ENCODE measurements around the gene MED28.
A peak's percentile ranks its signal among the peaks of the same experiment; 100 is the strongest.
"Not testable (repeated sequence)": the region's sequence is repeated elsewhere in the genome, so short reads cannot be mapped to it uniquely, and the experiment has no call there.

Gene MED28

GRCh38 chr4:17575177-17575576, 39.3 kb upstream of the MED28 start:
- H2AK5ac ChIP-seq (ENCODE audit: low read length); DNase-seq; H3K79me1 ChIP-seq (ENCODE audit: low read length); H2BK120ac ChIP-seq (ENCODE audit: insufficient read depth, low read length, poor library complexity); H3K9ac ChIP-seq (ENCODE audit: low read length); H3K23ac ChIP-seq (ENCODE audit: low read length); H3K36me3 ChIP-seq (ENCODE audit: control insufficient read depth in 1 of 2, insufficient read depth in 2 of 2, low read length in 2 of 2); H3K4me3 ChIP-seq (ENCODE audit: low read depth, low read length); H4K12ac ChIP-seq (ENCODE audit: low read depth, low read length); H4K91ac ChIP-seq (ENCODE audit: low read depth, low read length); H3K27ac ChIP-seq (ENCODE audit: low read depth, low read length); H2BK12ac ChIP-seq (ENCODE audit: low read length); H3K9me3 ChIP-seq (ENCODE audit: insufficient read depth, low read depth, low read length); H3K4me2 ChIP-seq (ENCODE audit: low read length); H3K4me1 ChIP-seq (ENCODE audit: control insufficient read depth in 1 of 2, insufficient read depth in 2 of 2, low read length in 2 of 2); H3K18ac ChIP-seq (ENCODE audit: low read length); H2AFZ ChIP-seq (ENCODE audit: insufficient read depth, low read length, poor library complexity); H2BK5ac ChIP-seq (ENCODE audit: low read depth, low read length, poor library complexity); H4K8ac ChIP-seq (ENCODE audit: low read depth, low read length); H3K27me3 ChIP-seq (ENCODE audit: insufficient read depth, low read length); H3K14ac ChIP-seq (ENCODE audit: low read length); H3K4ac ChIP-seq (ENCODE audit: low read depth, low read length); H3K79me2 ChIP-seq (ENCODE audit: control insufficient read depth, insufficient read depth, low read length, poor library complexity): not testable (repeated sequence)
- WGBS (ENCODE audit: extremely low coverage, insufficient coverage, insufficient read length), result no CpG with 5 or more reads among the region's 12 CpGs

DNA sequence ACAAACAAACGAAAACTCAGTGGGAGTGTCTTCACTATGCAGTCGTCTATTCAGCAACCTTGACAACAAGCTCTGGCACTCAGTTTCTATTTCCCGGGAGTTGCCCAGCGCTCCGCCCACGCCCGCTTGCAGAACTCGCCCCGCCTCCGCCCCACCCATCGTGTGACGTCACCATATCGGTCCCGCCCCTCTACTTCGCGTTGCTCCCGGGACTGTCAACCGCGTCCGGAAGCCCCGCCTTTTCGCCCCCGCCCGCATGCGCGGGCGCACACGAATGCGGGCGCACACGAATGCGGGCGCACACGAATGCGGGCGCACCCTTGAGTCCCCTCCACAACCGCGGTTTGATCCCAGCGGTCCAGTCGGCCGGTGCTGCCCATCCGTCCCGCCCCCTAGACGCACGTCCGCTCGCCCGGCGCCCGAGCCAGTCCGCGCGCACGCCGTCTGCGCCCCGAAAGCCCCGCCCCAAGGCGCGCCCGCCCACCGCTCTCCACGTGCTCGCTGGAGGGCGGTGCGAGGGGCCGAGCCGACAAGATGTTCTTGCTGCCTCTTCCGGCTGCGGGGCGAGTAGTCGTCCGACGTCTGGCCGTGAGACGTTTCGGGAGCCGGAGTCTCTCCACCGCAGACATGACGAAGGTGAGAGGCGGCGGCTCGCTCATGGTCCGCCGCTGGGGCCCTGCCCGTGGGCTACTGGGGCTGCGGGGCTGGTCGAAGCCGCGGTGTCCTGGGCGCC, 37.3 kb upstream of the MED28 start, which contains the start of gene LAP3:
Gene LAP3 (plus strand): TSS at position 267 of the 733 bp plus-strand sequence. CDS start 268 bp downstream, at position 535.
- H3K4me2 ChIP-seq (ENCODE audit: low read length), result peak within 1 kb of the TSS; percentile 87
- H3K4me3 ChIP-seq (ENCODE audit: low read depth, low read length), result peak within 1 kb of the TSS; percentile 84
- peaks cover 5 to 6% of the 10 kb centered on the region in 2 experiments for H3K36me3 ChIP-seq (ENCODE audit: control insufficient read depth in 1 of 2, insufficient read depth in 2 of 2, low read length in 2 of 2)
- H4K91ac ChIP-seq (ENCODE audit: low read depth, low read length), result peak within 1 kb of the TSS; percentile 84
- peak within 1 kb of the TSS; percentile 96 for H3K14ac ChIP-seq (ENCODE audit: low read length)
- peaks cover 7% of the 10 kb centered on the region for H3K79me1 ChIP-seq (ENCODE audit: low read length)
- no peak within 1 kb of the TSS for H3K23ac ChIP-seq (ENCODE audit: low read length)
- peak within 1 kb of the TSS; percentile 55 for H2BK5ac ChIP-seq (ENCODE audit: low read depth, low read length, poor library complexity)
- H3K18ac ChIP-seq (ENCODE audit: low read length), result peak within 1 kb of the TSS; percentile 66
- H3K9ac ChIP-seq (ENCODE audit: low read length), result peak within 1 kb of the TSS; percentile 79
- peak within 1 kb of the TSS; percentile 44 for H2AK5ac ChIP-seq (ENCODE audit: low read length)
- H3K79me2 ChIP-seq (ENCODE audit: control insufficient read depth, insufficient read depth, low read length, poor library complexity), result peaks cover 5% of the 10 kb centered on the region
- no peaks in the 10 kb centered on the region for H3K9me3 ChIP-seq (ENCODE audit: insufficient read depth, low read depth, low read length)
- H4K8ac ChIP-seq (ENCODE audit: low read depth, low read length), result peak within 1 kb of the TSS; percentile 92
- peak within 1 kb of the TSS; percentile 75 for H3K4ac ChIP-seq (ENCODE audit: low read depth, low read length)
- H3K27me3 ChIP-seq (ENCODE audit: insufficient read depth, low read length), result no peaks in the 10 kb centered on the region
- H2BK12ac ChIP-seq (ENCODE audit: low read length), result no peak within 1 kb of the TSS
- H2BK120ac ChIP-seq (ENCODE audit: insufficient read depth, low read length, poor library complexity), result peak within 1 kb of the TSS; percentile 74
- DNase-seq, result peak; percentile 97 to 100
- peak within 1 kb of the TSS; percentile 77 for H4K12ac ChIP-seq (ENCODE audit: low read depth, low read length)
- peak within 1 kb of the TSS; percentile 92 for H2AFZ ChIP-seq (ENCODE audit: insufficient read depth, low read length, poor library complexity)
- peaks cover 6 to 7% of the 10 kb centered on the region in 2 experiments for H3K4me1 ChIP-seq (ENCODE audit: control insufficient read depth in 1 of 2, insufficient read depth in 2 of 2, low read length in 2 of 2)
- WGBS (ENCODE audit: extremely low coverage, insufficient coverage, insufficient read length), result no CpG with 5 or more reads among the region's 91 CpGs
- peak within 1 kb of the TSS; percentile 61 for H3K27ac ChIP-seq (ENCODE audit: low read depth, low read length)

DNA sequence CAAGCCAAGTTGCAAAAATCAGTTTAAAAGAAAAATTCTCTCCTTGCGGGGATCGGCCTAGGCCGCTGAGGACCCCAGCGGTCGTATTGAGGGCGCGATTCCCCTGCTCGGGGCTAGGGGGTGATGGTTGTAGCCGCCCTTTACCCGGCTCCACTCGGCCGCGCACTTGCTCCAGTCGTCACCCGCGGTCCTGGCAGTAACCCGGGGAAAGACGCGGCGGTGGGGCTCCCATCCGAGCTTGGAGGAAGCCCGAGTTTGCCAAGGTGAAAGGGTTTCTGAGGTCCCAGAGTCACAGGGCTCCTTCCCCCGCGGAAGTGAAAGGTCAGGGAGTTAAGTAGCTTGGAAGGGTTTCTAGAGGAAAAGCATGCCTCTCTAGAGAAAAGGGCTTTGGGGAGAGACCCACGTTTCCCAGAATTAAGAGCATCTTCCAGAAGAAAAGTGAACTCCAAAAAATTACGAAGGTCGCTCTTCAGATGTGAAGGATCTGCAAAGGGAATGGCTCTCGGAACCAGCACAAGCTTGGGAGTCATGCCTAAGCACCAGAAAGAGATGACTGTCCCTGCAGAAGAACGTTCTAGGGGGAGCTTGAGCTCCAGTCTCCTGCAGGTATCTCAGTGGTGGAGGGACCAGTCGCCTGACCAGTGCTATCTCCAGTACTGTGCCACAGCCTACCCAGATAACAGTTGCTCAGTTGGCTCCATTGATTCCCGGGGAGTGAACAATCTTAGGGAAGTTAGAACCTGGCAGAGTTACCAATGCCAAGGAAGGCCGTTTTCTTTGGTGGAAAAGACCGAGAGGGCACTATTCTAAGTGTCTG, 36.6 kb upstream of the MED28 start:
- peak overlapping the region; percentile 55 for H2BK5ac ChIP-seq (ENCODE audit: low read depth, low read length, poor library complexity)
- H3K36me3 ChIP-seq (ENCODE audit: control insufficient read depth in 1 of 2, insufficient read depth in 2 of 2, low read length in 2 of 2), result peaks cover 7 to 8% of the 10 kb centered on the region in 2 experiments
- H3K79me2 ChIP-seq (ENCODE audit: control insufficient read depth, insufficient read depth, low read length, poor library complexity), result peaks cover 5% of the 10 kb centered on the region
- peaks cover 7% of the 10 kb centered on the region for H3K79me1 ChIP-seq (ENCODE audit: low read length)
- peak overlapping the region; percentile 84 for H3K4me3 ChIP-seq (ENCODE audit: low read depth, low read length)
- H2BK12ac ChIP-seq (ENCODE audit: low read length), result no peak overlapping the region
- H2BK120ac ChIP-seq (ENCODE audit: insufficient read depth, low read length, poor library complexity), result peak overlapping the region; percentile 74
- peak overlapping the region; percentile 66 for H3K18ac ChIP-seq (ENCODE audit: low read length)
- H3K4me1 ChIP-seq (ENCODE audit: control insufficient read depth in 1 of 2, insufficient read depth in 2 of 2, low read length in 2 of 2), result peaks cover 6 to 7% of the 10 kb centered on the region in 2 experiments
- H4K12ac ChIP-seq (ENCODE audit: low read depth, low read length), result peak overlapping the region; percentile 77
- H3K9me3 ChIP-seq (ENCODE audit: insufficient read depth, low read depth, low read length), result no peaks in the 10 kb centered on the region
- H3K9ac ChIP-seq (ENCODE audit: low read length), result peak overlapping the region; percentile 79
- peak overlapping the region; percentile 44 for H2AK5ac ChIP-seq (ENCODE audit: low read length)
- peak overlapping the region; percentile 96 for H3K14ac ChIP-seq (ENCODE audit: low read length)
- peak overlapping the region; percentile 87 for H3K4me2 ChIP-seq (ENCODE audit: low read length)
- H2AFZ ChIP-seq (ENCODE audit: insufficient read depth, low read length, poor library complexity), result peak overlapping the region; percentile 92
- H3K23ac ChIP-seq (ENCODE audit: low read length), result no peak overlapping the region
- no peaks in the 10 kb centered on the region for H3K27me3 ChIP-seq (ENCODE audit: insufficient read depth, low read length)
- H4K91ac ChIP-seq (ENCODE audit: low read depth, low read length), result peak overlapping the region; percentile 84
- H3K4ac ChIP-seq (ENCODE audit: low read depth, low read length), result peak overlapping the region; percentile 75
- H3K27ac ChIP-seq (ENCODE audit: low read depth, low read length), result peak overlapping the region; percentile 61
- peak; percentile 6 to 33 for DNase-seq
- no CpG with 5 or more reads among the region's 33 CpGs for WGBS (ENCODE audit: extremely low coverage, insufficient coverage, insufficient read length)
- peak overlapping the region; percentile 92 for H4K8ac ChIP-seq (ENCODE audit: low read depth, low read length)

GRCh38 chr4:17578482-17578891, 36.0 kb upstream of the MED28 start:
- Histone ChIP-seq H3K23ac (ENCODE audit: low read length) (no peak overlapping the region), H3K79me2 (ENCODE audit: control insufficient read depth, insufficient read depth, low read length, poor library complexity) (peaks cover 5% of the 10 kb centered on the region), H2AFZ (ENCODE audit: insufficient read depth, low read length, poor library complexity) (no peak overlapping the region), H4K12ac (ENCODE audit: low read depth, low read length) (no peak overlapping the region), H2BK5ac (ENCODE audit: low read depth, low read length, poor library complexity) (no peak overlapping the region), H3K9ac (ENCODE audit: low read length) (no peak overlapping the region), H3K27ac (ENCODE audit: low read depth, low read length) (no peak overlapping the region), H3K79me1 (ENCODE audit: low read length) (peaks cover 7% of the 10 kb centered on the region), H3K14ac (ENCODE audit: low read length) (no peak overlapping the region), H3K36me3 (ENCODE audit: control insufficient read depth in 1 of 2, insufficient read depth in 2 of 2, low read length in 2 of 2) (peaks cover 12 to 13% of the 10 kb centered on the region in 2 experiments), H2BK120ac (ENCODE audit: insufficient read depth, low read length, poor library complexity) (no peak overlapping the region), H3K4ac (ENCODE audit: low read depth, low read length) (no peak overlapping the region), H3K4me3 (ENCODE audit: low read depth, low read length) (no peak overlapping the region), H3K4me1 (ENCODE audit: control insufficient read depth in 1 of 2, insufficient read depth in 2 of 2, low read length in 2 of 2) (peaks cover 6 to 7% of the 10 kb centered on the region in 2 experiments), H3K9me3 (ENCODE audit: insufficient read depth, low read depth, low read length) (no peaks in the 10 kb centered on the region), H3K4me2 (ENCODE audit: low read length) (peak overlapping the region; percentile 87), H4K8ac (ENCODE audit: low read depth, low read length) (no peak overlapping the region), H3K18ac (ENCODE audit: low read length) (no peak overlapping the region), H4K91ac (ENCODE audit: low read depth, low read length) (no peak overlapping the region), H3K27me3 (ENCODE audit: insufficient read depth, low read length) (no peaks in the 10 kb centered on the region), H2AK5ac (ENCODE audit: low read length) (no peak overlapping the region), H2BK12ac (ENCODE audit: low read length) (no peak overlapping the region)
- WGBS (ENCODE audit: extremely low coverage, insufficient coverage, insufficient read length), result no CpG with 5 or more reads among the region's 6 CpGs
- no peak for DNase-seq
